Progenitor cell of endocrine pancreas (in vitro differentiated cells): ENCODE data around the gene FSTL4. TPM values are rescaled to one million over a fixed set of nuclear protein-coding genes. Genes with fewer than 3 reads are reported as not detected.
"Not testable (repeated sequence)": the region's sequence is repeated elsewhere in the genome, so short reads cannot be mapped to it uniquely, and the experiment has no call there.

ENCODE experiments used
- DNase-seq: peaks from one replicate; pipeline ENCODE4 v3.0.0; 2021; ENCODE audit warnings: low spot score; ENCODE audit not compliant: unreplicated experiment
- H3K27ac Mint-ChIP-seq: 2 replicates; pipeline ENCODE4 v1.8.0; 2021; ENCODE audit warnings: mild to moderate bottlenecking, moderate library complexity, mixed read lengths
- H3K27me3 Mint-ChIP-seq: 2 replicates; pipeline ENCODE4 v1.8.0; 2021; ENCODE audit warnings: mixed read lengths
- H3K36me3 Mint-ChIP-seq: 2 replicates; pipeline ENCODE4 v1.8.0; 2022; ENCODE audit warnings: mixed read lengths; ENCODE audit not compliant: insufficient read depth
- H3K4me1 Mint-ChIP-seq: 2 replicates; pipeline ENCODE4 v1.8.0; 2021; ENCODE audit warnings: low read depth, mixed read lengths
- H3K4me3 Mint-ChIP-seq: 2 replicates; pipeline ENCODE4 v1.8.0; 2021; ENCODE audit warnings: low read depth, mild to moderate bottlenecking, moderate library complexity, mixed read lengths
- H3K9me3 Mint-ChIP-seq: 2 replicates; pipeline ENCODE4 v1.8.0; 2021; ENCODE audit warnings: low read depth, mixed read lengths
- total RNA-seq: library from RNA; stranded (reverse); gene quantifications from 2 replicates; pipeline ENCODE4 v1.2.1, GENCODE V29; 2021
- TF ChIP-seq, protein P1 (sequence below): fragments of 200-600 bp; sonication (generic); IDR thresholded peaks from one replicate; pipeline ENCODE4 v1.5.0; 2021; ENCODE audit warnings: antibody characterized with exemption, mild to moderate bottlenecking; ENCODE audit not compliant: unreplicated experiment

FSTL4 gene
- total RNA-seq, 1 donor from 2014 or later = 2.4 TPM

- DNase-seq = no peak
- H3K4me1 Mint-ChIP-seq = no peaks in the 10 kb centered on the region
- no peaks in the 10 kb centered on the region for H3K36me3 Mint-ChIP-seq
- H3K27me3 Mint-ChIP-seq = peaks cover 4% of the 10 kb centered on the region
- no peak overlapping the region for H3K27ac Mint-ChIP-seq
- peaks cover 3% of the 10 kb centered on the region for H3K9me3 Mint-ChIP-seq
- no peak overlapping the region for H3K4me3 Mint-ChIP-seq
- TF ChIP-seq, protein P1, sequence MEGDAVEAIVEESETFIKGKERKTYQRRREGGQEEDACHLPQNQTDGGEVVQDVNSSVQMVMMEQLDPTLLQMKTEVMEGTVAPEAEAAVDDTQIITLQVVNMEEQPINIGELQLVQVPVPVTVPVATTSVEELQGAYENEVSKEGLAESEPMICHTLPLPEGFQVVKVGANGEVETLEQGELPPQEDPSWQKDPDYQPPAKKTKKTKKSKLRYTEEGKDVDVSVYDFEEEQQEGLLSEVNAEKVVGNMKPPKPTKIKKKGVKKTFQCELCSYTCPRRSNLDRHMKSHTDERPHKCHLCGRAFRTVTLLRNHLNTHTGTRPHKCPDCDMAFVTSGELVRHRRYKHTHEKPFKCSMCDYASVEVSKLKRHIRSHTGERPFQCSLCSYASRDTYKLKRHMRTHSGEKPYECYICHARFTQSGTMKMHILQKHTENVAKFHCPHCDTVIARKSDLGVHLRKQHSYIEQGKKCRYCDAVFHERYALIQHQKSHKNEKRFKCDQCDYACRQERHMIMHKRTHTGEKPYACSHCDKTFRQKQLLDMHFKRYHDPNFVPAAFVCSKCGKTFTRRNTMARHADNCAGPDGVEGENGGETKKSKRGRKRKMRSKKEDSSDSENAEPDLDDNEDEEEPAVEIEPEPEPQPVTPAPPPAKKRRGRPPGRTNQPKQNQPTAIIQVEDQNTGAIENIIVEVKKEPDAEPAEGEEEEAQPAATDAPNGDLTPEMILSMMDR = no peak
These were observed 215.5 kb downstream of the FSTL4 start for GRCh38 chr5:133396814-133397213.

GRCh38 chr5:133396187-133396741, 216.1 kb downstream of the FSTL4 start:
- Mint-ChIP-seq H3K9me3 (peaks cover 3% of the 10 kb centered on the region), H3K36me3 (no peaks in the 10 kb centered on the region), H3K4me3 (no peak overlapping the region), H3K27ac (no peak overlapping the region), H3K4me1 (no peaks in the 10 kb centered on the region), H3K27me3 (peaks cover 4% of the 10 kb centered on the region)
- TF ChIP-seq, protein P1 = no peak
- no peak for DNase-seq

- not testable (repeated sequence) for H3K4me1 Mint-ChIP-seq, H3K36me3 Mint-ChIP-seq, H3K9me3 Mint-ChIP-seq, H3K4me3 Mint-ChIP-seq, DNase-seq, H3K27ac Mint-ChIP-seq, H3K27me3 Mint-ChIP-seq
These were observed 217.1 kb downstream of the FSTL4 start for GRCh38 chr5:133395207-133395606.

DNA sequence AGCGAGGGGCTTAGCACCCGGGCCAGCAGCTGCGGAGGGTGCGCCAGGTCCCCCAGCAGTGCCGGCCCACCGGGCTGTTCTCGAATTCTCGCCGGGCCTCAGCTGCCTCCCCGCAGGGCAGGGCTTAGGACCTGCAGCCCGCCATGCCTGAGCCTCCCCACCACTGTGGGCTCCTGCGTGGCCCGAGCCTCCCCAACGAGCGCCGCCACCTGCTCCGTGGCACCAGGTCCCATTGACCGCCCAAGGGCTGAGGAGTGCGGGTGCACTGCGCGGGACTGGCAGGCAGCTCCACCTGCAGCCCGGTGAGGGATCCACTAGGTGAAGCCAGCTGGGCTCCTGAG, 217.9 kb downstream of the FSTL4 start:
- DNase-seq, H3K27me3 Mint-ChIP-seq, H3K9me3 Mint-ChIP-seq, H3K4me3 Mint-ChIP-seq, H3K4me1 Mint-ChIP-seq, H3K36me3 Mint-ChIP-seq, H3K27ac Mint-ChIP-seq: not testable (repeated sequence)

- no peak for DNase-seq
- H3K27me3 Mint-ChIP-seq = peaks cover 7% of the 10 kb centered on the region
- no peaks in the 10 kb centered on the region for H3K36me3 Mint-ChIP-seq
- H3K27ac Mint-ChIP-seq = no peak overlapping the region
- TF ChIP-seq, protein P1 = no peak
- no peak overlapping the region for H3K4me3 Mint-ChIP-seq
- no peaks in the 10 kb centered on the region for H3K4me1 Mint-ChIP-seq
- H3K9me3 Mint-ChIP-seq = peaks cover 3% of the 10 kb centered on the region
These were observed 218.4 kb downstream of the FSTL4 start for GRCh38 chr5:133393776-133394476.

DNA sequence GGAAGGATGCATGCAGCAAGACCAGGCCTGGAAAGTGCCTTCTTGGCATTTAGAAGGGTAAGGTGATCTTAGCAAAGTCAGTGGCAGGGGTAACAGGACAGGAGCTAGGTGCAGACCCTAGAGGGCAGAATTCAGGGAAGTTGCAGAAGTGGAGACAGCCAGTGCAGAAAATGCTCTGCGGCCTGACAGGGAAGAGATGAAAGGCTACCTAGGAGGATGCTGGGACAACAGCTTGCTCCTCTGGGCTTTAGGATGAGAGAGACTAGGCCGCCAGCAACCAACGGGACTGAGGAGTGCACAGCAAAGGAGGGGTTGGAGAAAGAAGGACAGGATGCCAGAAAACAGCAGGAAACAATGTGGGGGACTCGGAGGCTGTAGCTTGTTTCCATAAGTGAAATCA, 219.9 kb downstream of the FSTL4 start:
- no peaks in the 10 kb centered on the region for H3K36me3 Mint-ChIP-seq
- TF ChIP-seq, protein P1 = no peak
- no peak overlapping the region for H3K4me3 Mint-ChIP-seq
- H3K9me3 Mint-ChIP-seq = peaks cover 3% of the 10 kb centered on the region
- no peak for DNase-seq
- peaks cover 7% of the 10 kb centered on the region for H3K27me3 Mint-ChIP-seq
- no peaks in the 10 kb centered on the region for H3K4me1 Mint-ChIP-seq
- no peak overlapping the region for H3K27ac Mint-ChIP-seq
